SK-N-SH (cell line): ENCODE data around the gene AKR1A1.

Experiments
- EP300 ChIP-seq, 2 experiments: IDR thresholded peaks; 2 replicates each; pipeline versions ENCODE4 v1.4.0 to v1.6.1; 2012; ENCODE audit warnings: borderline replicate concordance in 1 of 2, low read depth in 1 of 2, low read length in 1 of 2
- RXRA ChIP-seq: IDR thresholded peaks from 2 replicates; pipeline ENCODE4 v1.4.0; 2012; ENCODE audit warnings: low read depth, mild to moderate bottlenecking, borderline replicate concordance
- TF ChIP-seq, protein P1 (sequence below): fragments of 200-600 bp; sonication (generic); IDR thresholded peaks from 2 replicates; pipeline ENCODE4 v1.6.1; 2017; ENCODE audit warnings: antibody characterized with exemption, mild to moderate bottlenecking, moderate library complexity
- TF ChIP-seq, protein P2 (sequence below): IDR thresholded peaks from 2 replicates; pipeline ENCODE4 v1.4.0; 2012; ENCODE audit warnings: low read depth

DNA sequence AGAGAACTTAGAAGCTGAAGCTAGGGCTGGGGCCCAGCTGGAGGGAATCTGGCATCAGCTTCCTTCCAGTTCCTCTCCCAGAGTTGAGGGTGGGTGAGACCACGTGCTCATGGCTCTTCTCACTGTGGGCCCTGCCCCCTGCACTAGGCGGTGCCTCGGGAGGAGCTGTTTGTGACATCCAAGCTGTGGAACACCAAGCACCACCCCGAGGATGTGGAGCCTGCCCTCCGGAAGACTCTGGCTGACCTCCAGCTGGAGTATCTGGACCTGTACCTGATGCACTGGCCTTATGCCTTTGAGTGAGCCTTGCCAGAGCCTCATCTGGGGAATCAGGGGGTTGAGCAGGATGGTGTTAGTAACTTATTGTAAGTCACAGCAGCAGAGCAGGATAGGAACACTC lies 16.1 kb downstream of the AKR1A1 start:
- TF ChIP-seq, protein P1, sequence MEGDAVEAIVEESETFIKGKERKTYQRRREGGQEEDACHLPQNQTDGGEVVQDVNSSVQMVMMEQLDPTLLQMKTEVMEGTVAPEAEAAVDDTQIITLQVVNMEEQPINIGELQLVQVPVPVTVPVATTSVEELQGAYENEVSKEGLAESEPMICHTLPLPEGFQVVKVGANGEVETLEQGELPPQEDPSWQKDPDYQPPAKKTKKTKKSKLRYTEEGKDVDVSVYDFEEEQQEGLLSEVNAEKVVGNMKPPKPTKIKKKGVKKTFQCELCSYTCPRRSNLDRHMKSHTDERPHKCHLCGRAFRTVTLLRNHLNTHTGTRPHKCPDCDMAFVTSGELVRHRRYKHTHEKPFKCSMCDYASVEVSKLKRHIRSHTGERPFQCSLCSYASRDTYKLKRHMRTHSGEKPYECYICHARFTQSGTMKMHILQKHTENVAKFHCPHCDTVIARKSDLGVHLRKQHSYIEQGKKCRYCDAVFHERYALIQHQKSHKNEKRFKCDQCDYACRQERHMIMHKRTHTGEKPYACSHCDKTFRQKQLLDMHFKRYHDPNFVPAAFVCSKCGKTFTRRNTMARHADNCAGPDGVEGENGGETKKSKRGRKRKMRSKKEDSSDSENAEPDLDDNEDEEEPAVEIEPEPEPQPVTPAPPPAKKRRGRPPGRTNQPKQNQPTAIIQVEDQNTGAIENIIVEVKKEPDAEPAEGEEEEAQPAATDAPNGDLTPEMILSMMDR, result no peak
- TF ChIP-seq, protein P2, sequence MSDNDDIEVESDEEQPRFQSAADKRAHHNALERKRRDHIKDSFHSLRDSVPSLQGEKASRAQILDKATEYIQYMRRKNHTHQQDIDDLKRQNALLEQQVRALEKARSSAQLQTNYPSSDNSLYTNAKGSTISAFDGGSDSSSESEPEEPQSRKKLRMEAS, result no peak
- TF ChIP-seq EP300 (IDR thresholded peaks at IDR 0.05; ENCODE audit: borderline replicate concordance in 1 of 2, low read depth in 1 of 2, low read length in 1 of 2) (no peak), RXRA (no peak)
